Muscle of back (tissue), 11 donors: ENCODE data around the gene TAF1C. TPM values are rescaled to one million over a fixed set of nuclear protein-coding genes. Genes with fewer than 3 reads are reported as not detected.

Experiments
- DNase-seq, 3 donors: peaks; one replicate each; pipeline versions ENCODE4 v3.0.0 to v3.0.0-alpha.2; 2013
- polyA plus RNA-seq, 10 donors: library from polyadenylated mRNA; unstranded; fragments of 120-200 nt; gene quantifications; one replicate each; pipeline ENCODE4 v1.2.1, GENCODE V29; 2013; ENCODE audit not compliant: insufficient read length in 10 of 10

TAF1C gene
- polyA plus RNA-seq, 10 donors: 16.8 to 39.7 (median 24.4) TPM

GRCh38 chr16:84132527-84133285 lies 54.2 kb downstream of the TAF1C start:
- DNase-seq: no peak

- DNase-seq: no peak
Measured at GRCh38 chr16:84131117-84131516, 55.7 kb downstream of the TAF1C start.

Other genes starting within 250 kb of the TAF1C start
- gene OSGIN1, start 233.8 kb downstream of the TAF1C start, polyA plus RNA-seq: 1 to 10 TPM in 1 of 10 donors, under 1 TPM in 9; 0.14 to 1.1 (median 0.47) TPM
- 1 to 10 TPM in 1 of 10 donors, under 1 TPM in 9; 0.39 to 1.0 (median 0.82) TPM for gene NECAB2, start 218.8 kb downstream of the TAF1C start, polyA plus RNA-seq
- gene SLC38A8, start 144.3 kb downstream of the TAF1C start, polyA plus RNA-seq: not detected
- 10 to 100 TPM; 65.9 to 92.8 (median 68.7) TPM for gene MBTPS1, start 70.1 kb downstream of the TAF1C start, polyA plus RNA-seq
- 10 to 100 TPM; 14.4 to 23.6 (median 17.7) TPM for gene HSDL1, start 41.9 kb downstream of the TAF1C start, polyA plus RNA-seq
- 1 to 10 TPM in 1 of 10 donors, under 1 TPM in 9; 0.09 to 1.3 (median 0.37) TPM for gene DNAAF1, start 41.7 kb downstream of the TAF1C start, polyA plus RNA-seq
- 1 to 10 TPM in 2 of 10 donors, under 1 TPM in 8; 0.43 to 1.1 (median 0.87) TPM for gene ADAD2, start 4.1 kb upstream of the TAF1C start, polyA plus RNA-seq
- gene KCNG4, start 53.0 kb upstream of the TAF1C start, polyA plus RNA-seq: under 1 TPM in 3 of 10 donors, not detected in 7; 0.05 to 0.08 (median 0.05) TPM
- gene WFDC1, start 107.8 kb upstream of the TAF1C start, polyA plus RNA-seq: 1 to 10 TPM in 9 of 10 donors, under 1 TPM in 1; 0.77 to 2.6 (median 1.5) TPM
- 1 to 10 TPM in 3 of 10 donors, under 1 TPM in 7; 0.27 to 1.9 (median 0.44) TPM for gene ATP2C2, start 181.5 kb upstream of the TAF1C start, polyA plus RNA-seq